Stimulated activated CD4-positive, alpha-beta T cell treated with anti-CD3 and anti-CD28 coated beads, Interleukin-12 subunit alpha, Interleukin-12 subunit beta, amount 100 ng/mL, for 24 hours (primary cell): ENCODE results near the gene MEP1A.
"Not testable (repeated sequence)": the region's sequence is repeated elsewhere in the genome, so short reads cannot be mapped to it uniquely, and the experiment has no call there.

Experiments
- DNase-seq, 2 experiments: peaks; one replicate each; pipeline ENCODE4 v3.0.0-alpha.2; 2020; ENCODE audit warnings: low read depth in 2 of 2

The MEP1A gene

DNA sequence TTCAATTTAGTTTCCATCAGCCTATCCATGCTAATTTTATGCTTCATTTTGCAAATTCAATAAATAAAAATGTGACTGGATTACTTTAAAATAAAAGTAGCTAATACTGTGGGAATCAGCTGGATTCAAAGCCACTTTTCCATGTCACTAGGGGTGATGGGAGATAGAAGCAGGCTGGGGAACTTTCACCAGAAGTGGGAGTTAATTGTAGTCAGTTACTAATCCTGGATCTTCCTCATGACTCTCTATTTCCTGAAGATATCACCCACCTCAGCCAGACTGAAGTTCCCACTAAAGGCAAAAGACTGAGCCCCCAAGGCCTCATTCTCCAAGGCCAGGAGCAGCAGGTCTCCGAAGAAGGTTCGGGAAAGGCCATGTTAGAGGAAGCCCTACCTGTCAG, 41.8 kb downstream of the MEP1A start:
- not testable (repeated sequence) for DNase-seq

DNA sequence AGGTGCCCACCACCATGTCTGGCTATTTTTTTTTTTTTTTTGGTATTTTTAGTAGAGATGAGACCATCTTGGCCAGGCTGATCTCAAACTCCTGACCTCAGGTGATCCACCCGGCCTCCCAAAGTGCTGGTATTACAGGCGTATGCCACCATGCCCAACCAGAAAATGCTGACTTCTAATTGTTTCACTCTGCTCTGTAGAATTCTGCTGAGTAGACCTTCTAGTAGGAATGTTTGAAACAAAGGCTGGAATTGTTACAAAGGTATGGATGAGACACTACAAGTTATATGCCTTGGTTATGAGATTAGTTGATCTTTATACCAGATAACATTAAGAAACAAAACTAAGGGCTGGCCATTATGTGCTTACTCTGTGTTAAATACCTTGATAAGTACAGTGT, 44.8 kb downstream of the MEP1A start:
- DNase-seq, result no peak

DNA sequence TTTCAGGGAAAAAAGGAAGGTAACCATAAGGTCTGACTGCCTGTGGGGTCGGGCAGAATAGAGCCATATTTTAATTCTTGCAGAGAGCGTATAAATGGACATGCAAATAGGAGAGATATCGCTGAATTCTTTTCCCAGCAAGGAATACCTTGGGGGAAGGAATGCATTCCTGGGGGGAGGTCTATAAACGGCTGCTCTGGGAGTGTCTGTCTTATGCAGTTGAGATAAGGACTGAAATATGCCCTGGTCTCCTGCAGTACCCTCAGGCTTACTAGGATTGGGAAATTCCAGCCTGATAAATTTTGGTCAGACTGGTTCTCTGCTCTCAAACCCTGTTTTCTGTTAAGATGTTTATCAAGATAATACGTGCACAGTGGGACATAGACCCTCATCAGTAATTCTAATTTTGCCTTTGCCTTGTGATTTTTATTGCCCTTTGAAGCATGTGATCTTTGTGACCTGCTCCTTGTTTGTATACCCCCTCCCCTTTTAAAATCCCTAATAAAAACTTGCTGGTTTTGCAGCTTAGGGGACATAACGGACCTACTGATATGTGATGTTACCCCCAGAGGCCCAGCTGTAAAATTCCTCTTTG, 49.2 kb downstream of the MEP1A start:
- DNase-seq, result not testable (repeated sequence)

DNA sequence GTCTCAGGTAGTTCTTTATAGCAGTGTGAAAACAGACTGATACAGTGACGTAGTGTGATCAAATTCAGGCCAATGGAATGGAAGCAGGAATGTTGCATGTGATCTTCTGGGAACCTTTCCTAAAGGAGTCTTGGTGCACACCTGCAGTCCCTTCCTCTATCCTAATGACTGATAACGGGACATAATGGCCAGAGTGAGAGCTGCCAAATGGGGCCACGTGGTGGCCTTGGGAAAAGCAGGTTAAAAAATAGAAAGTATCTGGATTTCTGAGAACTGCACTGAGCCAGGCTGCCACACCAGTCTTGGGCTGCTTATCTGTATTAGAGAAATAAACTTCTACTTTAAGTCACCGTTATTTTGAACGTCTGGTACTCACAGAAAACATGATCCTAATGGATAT, 51.9 kb downstream of the MEP1A start:
- DNase-seq, result no peak

DNA sequence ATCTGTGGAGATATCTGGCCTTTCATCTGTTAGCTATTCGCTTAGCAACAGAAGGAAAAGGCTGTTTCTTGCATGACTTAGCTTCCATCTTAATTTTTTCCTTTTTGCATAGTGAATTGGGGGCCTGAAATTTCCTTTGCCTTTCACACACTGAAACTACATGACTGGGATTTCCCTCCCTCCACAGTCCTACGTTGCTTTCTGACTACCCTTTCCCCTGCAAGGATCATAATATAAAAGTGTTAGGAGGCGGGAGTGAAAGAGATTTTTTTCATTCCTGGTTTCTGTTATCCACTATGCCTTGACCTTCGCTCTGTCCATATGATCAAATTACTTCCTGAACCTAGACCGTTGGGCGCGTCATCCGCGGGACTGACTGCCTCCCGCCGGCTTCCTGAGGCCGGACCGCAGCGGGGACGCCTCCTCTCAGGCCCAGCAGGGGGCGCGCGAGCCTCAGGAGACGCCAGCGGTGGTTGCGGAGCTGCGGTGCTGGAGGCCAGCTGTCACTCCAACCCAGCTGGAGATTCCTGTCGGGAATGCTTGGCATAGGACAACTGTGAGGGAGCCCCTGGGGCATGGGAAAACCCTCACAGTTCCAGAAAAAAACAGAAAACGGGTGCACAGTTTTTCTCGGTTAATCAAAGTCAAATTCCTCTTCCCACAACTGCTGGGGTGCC, 55.6 kb downstream of the MEP1A start:
- DNase-seq, result peak; percentile 28 to 60

DNA sequence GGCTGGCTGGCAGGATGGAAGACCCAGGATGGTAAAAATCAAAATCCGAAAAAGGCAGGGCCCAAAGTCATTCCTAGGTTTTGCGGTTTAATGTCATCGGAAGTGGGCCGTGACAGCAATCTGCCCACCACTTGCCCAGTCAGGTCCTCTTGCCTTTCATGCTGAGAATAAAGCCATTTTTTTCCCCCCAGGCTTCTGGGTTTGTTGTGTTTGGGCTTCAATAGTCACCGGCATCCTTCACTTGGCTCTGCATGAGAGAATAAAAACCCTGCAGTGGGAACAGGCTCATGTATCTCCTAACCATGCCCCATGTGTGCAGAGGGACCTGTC, 56.1 kb downstream of the MEP1A start:
- DNase-seq, result no peak

DNA sequence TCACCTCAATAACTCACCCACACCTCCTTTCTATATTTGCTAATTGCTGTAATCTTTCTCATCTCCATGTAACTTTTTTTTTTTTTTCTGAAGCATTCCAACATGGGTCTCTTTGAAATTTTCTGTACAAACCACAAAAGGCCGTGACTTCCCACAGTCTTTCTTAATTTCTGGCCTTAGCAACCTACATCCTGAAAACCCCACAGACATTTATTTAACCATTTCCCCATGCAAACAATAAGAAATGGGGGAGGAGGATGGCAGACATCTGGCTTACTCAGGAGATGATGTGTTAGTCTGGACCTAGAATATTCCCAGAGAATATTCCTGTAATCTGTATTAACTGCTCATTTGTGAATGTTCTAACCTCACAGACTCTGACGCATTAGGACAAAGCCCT, 57.6 kb downstream of the MEP1A start:
- DNase-seq, result no peak

DNA sequence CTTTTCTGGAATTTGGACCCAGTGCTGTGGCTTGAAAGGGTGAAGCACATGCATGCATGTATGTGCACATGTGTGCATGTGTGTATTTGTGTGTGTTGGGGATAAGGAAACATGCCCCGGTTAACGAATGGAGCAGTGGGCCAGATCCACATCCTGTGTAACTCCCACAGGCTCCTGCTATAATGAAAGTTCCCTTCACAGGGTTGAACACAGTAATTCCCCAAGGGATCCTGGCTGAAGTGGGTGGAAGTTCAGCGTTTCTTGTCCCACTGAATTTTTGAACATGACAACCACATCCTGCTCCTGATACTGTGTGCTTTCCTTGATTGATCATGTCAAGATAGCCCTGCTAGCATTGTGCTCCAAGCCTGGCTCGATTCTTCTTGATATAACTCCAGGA, 58.4 kb downstream of the MEP1A start:
- DNase-seq, result not testable (repeated sequence)

DNA sequence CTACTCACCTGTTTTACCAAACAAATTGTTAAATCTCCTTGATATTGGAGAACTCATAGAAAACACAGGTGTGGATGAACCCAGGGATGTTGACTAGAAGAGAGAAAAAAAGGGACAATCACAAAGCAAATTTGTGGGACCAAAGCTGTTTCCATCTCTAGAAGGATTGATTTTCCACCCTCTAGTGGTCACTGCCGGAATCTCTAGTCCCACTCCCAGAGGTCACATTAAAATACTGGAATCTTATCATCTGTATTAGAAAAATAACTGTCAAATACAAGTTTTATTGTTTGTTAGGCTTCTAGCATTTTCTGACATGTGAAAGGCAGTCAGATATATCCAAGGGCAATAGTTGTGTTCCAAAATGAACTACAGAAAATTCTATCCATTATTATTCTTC, 62.8 kb downstream of the MEP1A start:
- peak in 1 of 2 experiments; percentile 17 for DNase-seq

DNA sequence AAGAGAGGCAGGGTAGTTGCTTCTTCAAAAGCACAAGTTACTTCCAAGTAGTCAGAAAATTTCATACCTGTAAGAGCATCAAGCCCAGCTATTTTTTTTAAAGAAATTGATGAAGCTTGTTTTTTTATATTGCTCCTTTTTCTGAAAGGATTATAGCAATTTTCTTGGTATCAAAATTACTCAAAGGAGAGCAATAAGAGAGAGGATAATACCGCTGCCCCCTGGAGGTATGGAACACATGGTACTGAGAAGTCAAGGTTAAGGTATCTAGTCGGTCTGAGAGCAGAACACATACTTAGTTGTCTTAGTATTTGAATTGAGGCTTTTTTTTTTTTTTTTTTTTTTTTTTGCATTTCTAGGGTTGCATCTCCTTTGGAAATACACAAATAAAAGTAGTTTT, 69.2 kb downstream of the MEP1A start:
- no peak for DNase-seq

DNA sequence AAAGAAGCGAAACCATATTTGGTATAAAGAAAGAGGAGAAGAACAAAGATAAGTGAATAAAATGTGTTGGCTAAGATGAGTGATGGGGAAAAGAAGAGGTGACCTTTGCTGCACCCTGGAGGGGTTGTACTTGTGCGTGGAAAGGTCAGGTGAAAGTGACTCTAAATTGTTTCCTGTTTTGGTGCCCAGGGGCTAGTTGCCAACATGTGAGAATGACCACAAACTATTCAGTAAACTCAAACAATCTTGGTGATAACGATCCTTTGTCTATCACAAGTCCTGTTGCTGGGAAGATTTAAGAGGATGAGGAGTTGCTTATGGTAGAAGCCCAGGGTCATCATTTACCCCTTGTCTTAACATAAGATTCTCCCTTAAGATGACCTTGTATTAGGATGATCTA, 70.6 kb downstream of the MEP1A start:
- no peak for DNase-seq

DNA sequence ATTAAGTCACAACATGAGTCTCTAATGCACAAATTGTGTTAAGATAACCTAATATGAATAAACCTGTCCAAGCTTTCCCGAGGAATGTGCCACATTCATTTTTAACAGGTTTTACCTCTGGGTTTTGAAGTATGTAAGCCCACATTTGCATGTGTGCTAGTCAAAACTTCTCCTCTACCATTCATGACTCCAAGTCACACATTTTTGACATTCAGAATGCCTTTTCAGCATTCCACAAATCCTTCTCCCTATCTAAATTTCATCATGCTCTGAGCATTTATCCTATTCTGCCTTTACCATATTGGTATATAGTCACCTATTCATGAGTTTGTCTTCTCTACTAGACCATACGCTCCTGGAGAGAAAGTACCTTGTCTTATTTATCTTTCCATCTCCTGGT, 72.0 kb downstream of the MEP1A start:
- DNase-seq, result no peak

DNA sequence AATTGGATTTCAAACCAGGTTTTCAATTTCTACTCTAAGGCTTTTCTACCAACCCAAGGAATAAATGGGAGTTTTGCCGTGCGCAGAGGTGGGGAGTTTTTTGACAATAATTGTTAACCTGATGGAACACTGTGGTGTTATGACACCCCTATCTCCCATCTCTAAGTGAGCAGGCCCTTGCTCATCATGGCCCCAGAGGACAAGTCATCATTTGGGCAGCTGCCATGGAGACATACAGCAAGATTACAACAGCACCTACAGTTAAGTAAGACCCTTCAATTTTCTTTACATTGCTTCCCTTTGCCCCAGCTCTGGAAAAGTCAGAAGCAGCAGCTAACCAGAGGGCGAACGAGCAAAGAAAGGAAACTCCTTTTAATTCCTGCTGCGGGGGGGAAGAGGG, 74.2 kb downstream of the MEP1A start:
- no peak for DNase-seq

DNA sequence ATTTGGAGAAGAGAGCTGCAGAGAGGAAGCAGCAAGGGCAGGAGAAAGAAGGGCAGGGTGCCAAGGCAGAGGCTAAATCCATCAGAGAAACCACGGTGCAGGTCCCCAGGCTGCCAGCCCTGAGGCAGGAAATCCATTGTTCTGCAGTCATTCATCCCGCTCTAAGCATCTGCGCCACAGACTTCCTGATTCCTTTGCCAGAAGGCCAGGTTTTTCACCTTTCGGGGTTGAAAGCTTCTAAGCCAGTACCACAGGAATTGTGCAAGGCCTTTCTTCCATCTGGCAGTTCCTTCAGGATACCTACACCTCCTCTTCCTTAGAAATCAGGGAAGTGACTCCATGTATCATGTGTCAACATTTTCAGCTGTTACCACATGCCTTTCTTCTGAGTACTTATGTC, 82.9 kb downstream of the MEP1A start:
- DNase-seq, result no peak

DNA sequence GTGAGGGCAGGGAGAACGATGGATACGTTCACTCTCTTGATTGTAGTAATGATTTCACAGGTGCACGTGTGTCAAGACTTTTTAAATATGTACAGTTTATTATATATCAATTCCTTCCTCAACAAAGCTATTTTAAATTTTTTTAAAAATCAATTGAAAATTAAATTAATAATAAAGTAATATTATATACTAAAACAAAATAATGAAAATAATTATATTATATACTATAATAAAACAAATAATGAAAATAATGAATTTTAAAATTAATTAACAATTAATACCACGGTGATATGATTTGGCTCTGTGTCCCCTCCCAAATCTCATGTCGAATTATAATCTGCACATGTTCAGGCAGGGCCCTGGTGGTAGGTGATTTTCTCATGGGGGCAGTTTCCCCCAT, 85.8 kb downstream of the MEP1A start:
- no peak for DNase-seq

DNA sequence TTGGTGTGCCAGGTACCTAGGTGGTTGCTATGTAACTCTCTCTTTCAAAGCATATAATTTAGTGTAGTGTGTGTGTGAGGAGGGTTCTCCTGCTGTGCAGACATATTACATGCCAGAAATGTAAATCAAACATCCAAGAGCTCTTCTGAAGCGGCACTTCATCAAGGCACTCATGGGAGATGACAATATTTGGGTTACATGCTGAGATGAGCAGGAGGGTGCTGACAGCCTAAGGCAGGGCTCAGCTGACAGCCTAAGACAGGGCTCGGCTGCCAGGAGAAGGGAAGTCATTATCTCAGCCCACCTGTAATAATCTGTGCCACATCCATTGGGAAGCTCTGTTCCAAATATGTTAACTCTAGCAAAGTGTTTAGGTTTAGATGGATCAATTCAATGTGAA, 89.5 kb downstream of the MEP1A start:
- no peak for DNase-seq

DNA sequence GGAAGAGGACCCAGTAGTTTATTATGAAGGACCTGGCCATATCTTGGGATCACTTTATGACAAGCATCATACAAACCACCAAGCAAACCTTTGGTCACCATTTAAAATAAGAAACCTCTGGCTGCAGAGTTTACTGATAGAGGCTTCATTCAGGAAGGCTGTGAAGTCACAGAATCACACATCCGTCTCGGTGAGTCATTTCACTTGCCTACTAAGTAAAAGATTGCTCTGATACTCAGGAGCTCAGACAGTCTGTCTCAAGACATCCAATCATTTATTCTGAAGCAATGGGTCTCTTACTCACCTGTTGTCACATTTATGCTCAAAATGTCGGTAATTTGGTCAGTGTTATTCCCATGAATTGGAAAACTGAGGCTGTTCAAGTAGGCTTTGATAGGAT, 94.8 kb downstream of the MEP1A start:
- DNase-seq, result no peak

DNA sequence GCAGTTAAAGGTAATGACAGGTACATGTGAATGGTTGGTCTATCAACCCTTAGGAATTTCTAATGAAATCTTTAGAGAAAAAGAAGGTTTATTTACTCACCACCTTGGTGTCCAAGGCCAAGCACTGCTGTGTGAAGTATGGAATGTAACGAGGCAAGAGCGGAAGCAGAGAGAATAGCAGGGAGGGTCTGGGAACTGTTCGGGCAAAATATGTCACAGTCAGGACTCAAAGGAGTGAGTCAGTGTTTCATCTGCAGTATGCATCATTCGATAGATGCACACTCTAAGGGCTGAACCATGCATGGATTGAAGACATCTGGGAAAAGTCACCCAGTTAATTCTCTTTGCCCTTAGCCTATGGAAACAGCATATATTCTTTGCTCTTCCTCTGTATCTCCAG, 95.4 kb downstream of the MEP1A start:
- no peak for DNase-seq
